ENCODE measurements around the gene ATP6V0C.
"Not testable (repeated sequence)": the region's sequence is repeated elsewhere in the genome, so short reads cannot be mapped to it uniquely, and the experiment has no call there.

DNA sequence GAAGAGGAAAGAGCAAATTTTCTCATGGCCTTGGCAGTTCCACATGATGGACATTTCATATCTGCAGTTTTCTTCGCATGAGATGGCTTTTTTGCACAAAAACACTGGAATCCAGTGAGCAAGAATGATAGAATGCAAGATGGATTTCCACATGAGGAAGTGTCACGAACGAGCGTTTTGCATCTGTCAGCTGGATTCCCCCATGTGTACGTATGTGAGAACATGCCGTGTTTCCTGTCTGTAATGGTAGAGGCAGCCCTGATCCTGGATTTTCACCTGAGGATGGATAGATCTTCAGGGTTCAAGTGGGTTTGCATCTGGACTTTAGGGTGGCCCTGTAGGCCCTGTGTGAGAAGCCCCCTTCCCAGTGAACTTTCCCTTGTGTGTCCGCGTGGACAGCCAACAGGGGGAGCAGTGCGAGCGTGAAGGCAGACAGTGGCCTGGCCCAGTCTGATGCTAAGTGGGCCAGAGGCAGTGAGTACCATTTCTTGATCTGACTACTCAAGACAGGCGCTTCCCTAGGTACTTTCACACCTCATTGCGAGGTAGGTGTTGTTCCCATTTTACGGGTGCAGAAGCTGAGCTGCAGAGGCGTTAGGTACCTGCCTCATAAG is 26.2 kb downstream of the ATP6V0C start:
- TF ChIP-seq, protein P1, sequence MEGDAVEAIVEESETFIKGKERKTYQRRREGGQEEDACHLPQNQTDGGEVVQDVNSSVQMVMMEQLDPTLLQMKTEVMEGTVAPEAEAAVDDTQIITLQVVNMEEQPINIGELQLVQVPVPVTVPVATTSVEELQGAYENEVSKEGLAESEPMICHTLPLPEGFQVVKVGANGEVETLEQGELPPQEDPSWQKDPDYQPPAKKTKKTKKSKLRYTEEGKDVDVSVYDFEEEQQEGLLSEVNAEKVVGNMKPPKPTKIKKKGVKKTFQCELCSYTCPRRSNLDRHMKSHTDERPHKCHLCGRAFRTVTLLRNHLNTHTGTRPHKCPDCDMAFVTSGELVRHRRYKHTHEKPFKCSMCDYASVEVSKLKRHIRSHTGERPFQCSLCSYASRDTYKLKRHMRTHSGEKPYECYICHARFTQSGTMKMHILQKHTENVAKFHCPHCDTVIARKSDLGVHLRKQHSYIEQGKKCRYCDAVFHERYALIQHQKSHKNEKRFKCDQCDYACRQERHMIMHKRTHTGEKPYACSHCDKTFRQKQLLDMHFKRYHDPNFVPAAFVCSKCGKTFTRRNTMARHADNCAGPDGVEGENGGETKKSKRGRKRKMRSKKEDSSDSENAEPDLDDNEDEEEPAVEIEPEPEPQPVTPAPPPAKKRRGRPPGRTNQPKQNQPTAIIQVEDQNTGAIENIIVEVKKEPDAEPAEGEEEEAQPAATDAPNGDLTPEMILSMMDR (conservative IDR thresholded peaks at IDR 0.05; ENCODE audit: low read length), result peak; percentile 34
- not testable (repeated sequence) for TF ChIP-seq EZH2phosphoT487 (IDR thresholded peaks at IDR 0.05; ENCODE audit: borderline replicate concordance)
